SK-N-MC (cell line): ENCODE measurements around the gene RIMBP2.

Experiments used
- DNase-seq: peaks from one replicate; pipeline ENCODE4 v3.0.0-alpha.2; 2011; ENCODE audit warnings: low read depth, low spot score
- H3K27ac ChIP-seq: fragments of 200-600 bp; sonication (generic); 2 replicates; pipeline ENCODE4 v1.5.1; 2016; ENCODE audit warnings: mixed run types
- H3K36me3 ChIP-seq: fragments of 200-600 bp; sonication (generic); 2 replicates; pipeline ENCODE4 v1.6.1; 2017; ENCODE audit warnings: antibody characterized with exemption, low read length, mixed read lengths; ENCODE audit not compliant: insufficient read depth
- H3K4me3 ChIP-seq: fragments of 200-600 bp; sonication (generic); 2 replicates; pipeline ENCODE4 v1.5.1; 2016
- H3K9ac ChIP-seq: fragments of 200-600 bp; sonication (generic); 2 replicates; pipeline ENCODE4 v1.8.0; 2017; ENCODE audit warnings: mixed run types, mixed read lengths; ENCODE audit not compliant: insufficient read length
- H3K9me3 ChIP-seq: fragments of 200-600 bp; sonication (generic); 2 replicates; pipeline ENCODE4 v1.6.1; 2017; ENCODE audit warnings: low read depth, mild to moderate bottlenecking, antibody characterized with exemption, low read length, moderate library complexity, mixed read lengths
- EZH2 ChIP-seq: fragments of 200-600 bp; sonication (generic); IDR thresholded peaks from one replicate; pipeline ENCODE4 v1.6.1; 2017; ENCODE audit warnings: antibody characterized with exemption
- FOXP2 ChIP-seq: optimal IDR thresholded peaks from 2 replicates; pipeline ENCODE3; 2011; ENCODE audit warnings: mild to moderate bottlenecking, moderate library complexity; ENCODE audit not compliant: insufficient read depth; ENCODE audit errors: extremely low read length, control extremely low read depth
- POLR2AphosphoS5 ChIP-seq: IDR thresholded peaks from 2 replicates; pipeline ENCODE4 v1.6.1; 2012; ENCODE audit warnings: mild to moderate bottlenecking, low read depth, low read length, borderline replicate concordance

Gene RIMBP2

DNA sequence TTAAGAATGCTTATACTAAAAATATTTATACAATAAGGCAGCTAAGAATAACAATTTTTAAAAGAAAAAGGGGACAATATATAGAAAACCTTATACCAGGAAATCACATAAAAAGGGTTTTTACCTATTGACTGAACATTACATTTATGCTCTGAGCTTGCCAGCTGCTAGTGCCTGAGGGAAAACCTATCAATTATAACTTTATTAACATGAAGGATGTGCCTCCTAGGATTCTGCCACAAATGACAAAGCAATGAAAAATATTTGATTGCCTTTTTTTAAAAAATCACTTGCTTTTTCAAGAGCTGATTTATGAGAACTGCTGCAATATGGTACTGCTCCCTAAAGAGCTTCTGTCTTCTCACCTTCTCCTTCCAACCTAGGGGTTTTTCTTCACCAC lies 185.7 kb downstream of the RIMBP2 start:
- no peak overlapping the region for H3K27ac ChIP-seq
- H3K4me3 ChIP-seq, result no peak overlapping the region
- TF ChIP-seq FOXP2 (no peak), EZH2 (no peak), POLR2AphosphoS5 (no peak)
- DNase-seq, result no peak
- no peaks in the 10 kb centered on the region for H3K36me3 ChIP-seq
- H3K9ac ChIP-seq, result no peak overlapping the region
- no peaks in the 10 kb centered on the region for H3K9me3 ChIP-seq

DNA sequence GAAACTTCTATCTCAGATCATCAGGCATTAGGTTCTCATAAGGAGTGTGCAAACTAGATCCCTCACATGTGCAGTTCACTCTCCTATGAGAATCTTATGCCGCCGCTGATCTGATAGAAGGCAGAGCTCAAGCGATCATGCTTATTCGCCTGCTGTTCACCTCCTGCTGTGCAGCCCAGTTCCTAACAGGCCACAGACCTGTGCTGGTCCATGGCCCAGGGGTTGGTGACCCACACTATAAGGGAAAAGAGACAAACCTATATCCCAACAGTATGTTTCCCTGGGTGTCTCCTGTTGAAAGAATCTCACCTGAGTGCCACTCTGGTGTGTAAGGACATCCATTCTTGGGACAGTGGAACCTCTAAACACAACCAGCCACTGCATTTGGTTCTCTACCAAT lies 186.3 kb downstream of the RIMBP2 start:
- Histone ChIP-seq H3K27ac (no peak overlapping the region), H3K9me3 (no peaks in the 10 kb centered on the region), H3K4me3 (no peak overlapping the region), H3K9ac (no peak overlapping the region), H3K36me3 (no peaks in the 10 kb centered on the region)
- no peak for DNase-seq
- no peak for TF ChIP-seq FOXP2
- no peak for TF ChIP-seq EZH2
- TF ChIP-seq POLR2AphosphoS5, result no peak

DNA sequence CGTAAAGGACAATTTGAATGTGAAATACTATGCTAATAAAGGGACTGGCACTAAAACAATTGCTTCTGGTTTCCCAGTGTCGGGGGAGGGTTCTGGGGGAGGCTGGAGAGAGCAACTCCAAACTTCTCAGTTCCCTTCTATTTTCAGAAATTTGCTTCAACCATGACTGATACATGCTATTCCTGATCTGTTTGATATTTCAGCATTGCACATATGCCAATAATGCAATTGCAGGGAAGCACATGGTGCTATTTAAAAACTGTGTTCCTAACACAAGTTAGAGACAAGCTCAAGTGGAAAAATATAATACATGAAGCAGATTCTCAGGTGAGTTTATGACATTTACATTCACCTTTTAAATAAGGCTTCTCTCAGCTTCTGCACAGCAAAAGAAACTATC lies 188.9 kb downstream of the RIMBP2 start:
- TF ChIP-seq FOXP2 (no peak), POLR2AphosphoS5 (no peak), EZH2 (no peak)
- no peak for DNase-seq
- no peak overlapping the region for H3K27ac ChIP-seq
- H3K9me3 ChIP-seq, result no peaks in the 10 kb centered on the region
- no peak overlapping the region for H3K9ac ChIP-seq
- no peaks in the 10 kb centered on the region for H3K36me3 ChIP-seq
- H3K4me3 ChIP-seq, result no peak overlapping the region

DNA sequence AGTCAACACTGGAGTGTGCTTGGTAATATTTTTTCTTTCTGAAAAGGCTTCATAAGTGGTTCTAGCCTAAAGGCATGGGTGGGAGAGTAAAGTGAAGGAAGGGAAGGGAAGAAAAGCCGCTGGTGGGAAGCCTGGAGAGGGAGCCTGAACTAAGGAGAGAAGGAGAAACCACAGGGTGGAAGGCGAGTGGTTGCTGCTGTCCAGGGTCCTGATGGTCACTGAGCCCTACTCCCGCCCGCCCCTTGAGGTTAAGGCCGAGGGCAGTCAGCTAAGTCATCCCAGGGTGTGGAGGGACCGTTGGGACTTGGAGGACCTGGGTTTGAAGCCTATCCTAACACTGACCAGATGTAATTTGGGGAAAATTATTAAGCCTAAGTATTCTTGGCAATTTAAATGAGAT lies 189.3 kb downstream of the RIMBP2 start:
- Histone ChIP-seq H3K27ac (no peak overlapping the region), H3K9ac (no peak overlapping the region), H3K9me3 (no peaks in the 10 kb centered on the region), H3K4me3 (no peak overlapping the region), H3K36me3 (no peaks in the 10 kb centered on the region)
- TF ChIP-seq POLR2AphosphoS5 (no peak), EZH2 (no peak), FOXP2 (no peak)
- DNase-seq, result no peak

DNA sequence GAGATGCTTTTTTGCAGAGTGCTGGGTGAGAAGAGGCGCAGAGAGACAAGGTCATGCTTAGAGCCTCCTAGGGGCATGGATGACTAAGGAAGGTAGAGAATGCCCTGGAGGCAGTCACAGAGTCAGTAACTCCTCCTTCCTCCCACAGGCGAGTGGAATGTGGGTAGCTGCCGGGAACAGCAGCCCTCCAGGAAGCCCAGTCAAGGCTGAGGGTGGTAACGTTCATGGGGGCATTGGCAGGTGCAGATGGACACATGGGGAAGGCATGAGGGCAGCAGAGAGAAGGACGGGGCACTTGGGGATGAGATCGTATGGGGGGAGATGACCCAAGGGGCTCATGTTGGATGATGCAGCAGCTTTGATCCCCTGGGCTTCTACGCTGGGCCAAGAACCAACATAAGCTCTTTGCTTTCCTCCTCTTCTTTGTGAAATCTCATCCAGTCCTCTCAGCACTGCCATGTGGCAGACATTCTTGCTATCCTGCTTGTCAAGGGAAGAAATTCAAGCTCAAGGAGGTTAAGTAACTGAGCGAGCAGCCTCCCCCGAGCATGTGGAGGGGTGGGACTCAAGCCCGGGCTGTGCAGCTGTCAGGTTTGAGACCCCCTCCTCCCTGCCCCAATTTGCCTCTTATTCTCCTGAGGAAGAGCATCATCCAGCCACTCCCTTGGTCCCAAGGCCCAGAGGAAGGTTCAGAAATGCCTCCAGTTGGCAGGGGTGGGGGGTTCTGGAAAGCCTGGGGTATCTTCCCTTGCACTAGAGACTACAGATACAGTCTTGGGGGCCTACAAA lies 190.5 kb downstream of the RIMBP2 start:
- Histone ChIP-seq H3K4me3 (no peak overlapping the region), H3K9me3 (no peaks in the 10 kb centered on the region), H3K9ac (no peak overlapping the region), H3K27ac (no peak overlapping the region), H3K36me3 (no peaks in the 10 kb centered on the region)
- TF ChIP-seq FOXP2, result no peak
- no peak for TF ChIP-seq POLR2AphosphoS5
- TF ChIP-seq EZH2, result no peak
- DNase-seq, result no peak

DNA sequence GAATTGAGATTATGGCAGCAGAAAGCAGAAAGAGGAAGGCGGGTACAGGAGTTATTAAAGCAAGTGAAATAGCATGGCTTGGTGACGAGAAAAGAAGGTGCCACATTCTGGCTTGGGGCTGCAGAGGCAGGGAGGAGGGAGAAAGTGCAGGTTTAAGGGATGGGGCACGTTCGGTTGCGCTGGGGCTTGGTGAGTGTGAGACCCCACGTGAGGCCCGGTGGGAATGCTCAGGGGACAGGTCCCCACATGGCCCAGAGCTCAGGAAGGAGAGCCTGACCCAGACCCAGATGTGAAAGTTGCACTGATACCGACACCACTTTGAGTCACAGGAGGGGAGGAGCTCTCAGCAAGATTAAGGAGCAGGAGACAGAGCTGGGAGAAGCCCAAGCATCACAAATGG lies 191.3 kb downstream of the RIMBP2 start:
- H3K9me3 ChIP-seq, result no peaks in the 10 kb centered on the region
- no peak for TF ChIP-seq FOXP2
- TF ChIP-seq POLR2AphosphoS5, result no peak
- TF ChIP-seq EZH2, result no peak
- H3K9ac ChIP-seq, result no peak overlapping the region
- H3K27ac ChIP-seq, result no peak overlapping the region
- DNase-seq, result no peak
- no peaks in the 10 kb centered on the region for H3K36me3 ChIP-seq
- H3K4me3 ChIP-seq, result no peak overlapping the region

DNA sequence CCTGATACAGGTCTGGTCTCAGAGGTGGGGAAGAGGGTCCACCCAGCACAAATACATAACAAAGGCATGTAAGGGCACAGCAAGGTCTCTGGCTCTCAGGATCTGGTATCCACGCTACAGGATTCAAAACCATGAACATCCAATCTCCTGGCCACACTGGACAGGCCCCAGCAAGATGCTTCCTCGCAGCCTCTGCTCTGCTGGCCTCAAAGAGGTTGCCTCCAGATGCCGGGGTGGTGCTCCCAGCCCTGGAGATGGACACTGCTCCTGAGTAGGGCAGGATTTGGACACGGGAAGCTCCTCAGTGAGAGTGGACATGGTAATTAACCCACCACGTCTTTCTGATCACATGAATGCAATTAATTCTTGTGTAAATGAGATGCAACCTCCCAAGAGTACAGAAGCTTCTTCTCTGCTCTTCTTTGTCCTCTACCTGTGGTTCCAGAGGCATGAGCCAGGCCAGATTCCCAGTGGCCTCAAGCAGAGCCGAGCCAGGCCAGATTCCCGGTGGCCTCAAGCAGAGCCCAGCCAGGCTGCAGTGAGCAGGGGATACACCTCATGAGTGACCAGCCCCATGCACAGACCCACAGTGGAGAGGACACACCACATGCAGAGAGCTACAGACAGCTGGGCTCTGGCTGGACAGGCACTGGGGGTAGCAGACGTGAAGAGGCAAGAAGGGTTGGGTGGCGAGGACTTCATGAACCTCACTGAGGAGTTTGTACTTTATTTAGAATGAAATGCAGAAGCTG lies 192.1 kb downstream of the RIMBP2 start:
- H3K9me3 ChIP-seq, result no peaks in the 10 kb centered on the region
- no peaks in the 10 kb centered on the region for H3K36me3 ChIP-seq
- no peak for TF ChIP-seq POLR2AphosphoS5
- no peak for TF ChIP-seq FOXP2
- no peak for TF ChIP-seq EZH2
- H3K9ac ChIP-seq, result no peak overlapping the region
- H3K4me3 ChIP-seq, result no peak overlapping the region
- H3K27ac ChIP-seq, result no peak overlapping the region
- DNase-seq, result no peak

DNA sequence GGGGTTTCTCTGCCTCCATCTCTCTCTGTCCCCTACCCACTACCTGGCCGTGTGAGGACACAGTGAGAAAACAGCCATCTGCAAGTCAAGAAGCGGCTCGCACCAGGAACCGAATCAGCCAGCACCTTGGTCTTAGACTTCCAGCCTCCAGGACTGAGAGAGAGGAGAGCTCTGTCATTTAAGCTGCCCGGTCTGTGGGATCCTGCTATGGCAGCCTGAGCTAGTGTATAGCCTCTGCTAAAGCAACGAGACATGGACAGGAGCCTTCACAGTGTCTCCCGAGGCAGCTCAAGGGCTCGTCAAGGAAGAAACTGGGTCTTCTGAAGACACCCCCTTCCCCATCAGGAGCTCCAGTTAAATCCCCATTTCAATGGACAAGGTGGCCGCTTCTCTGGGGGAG lies 192.9 kb downstream of the RIMBP2 start:
- DNase-seq, result no peak
- Histone ChIP-seq H3K9ac (no peak overlapping the region), H3K27ac (no peak overlapping the region), H3K36me3 (no peaks in the 10 kb centered on the region), H3K9me3 (no peaks in the 10 kb centered on the region), H3K4me3 (no peak overlapping the region)
- TF ChIP-seq FOXP2, result no peak
- TF ChIP-seq POLR2AphosphoS5, result no peak
- TF ChIP-seq EZH2, result no peak
